Measurements from ENCODE around the gene PRKCA. TPM values are rescaled to one million over a fixed set of nuclear protein-coding genes. Genes with fewer than 3 reads are reported as not detected.

PRKCA gene
- total and polyA plus RNA-seq, 2 of the 13 experiments (the other 11 are each of a cell fraction or from before 2014, with no cell fraction given) = 18.5 to 21.5 TPM

GRCh38 chr17:66420961-66421371, 118.6 kb downstream of the PRKCA start:
- intact Hi-C loops (cut with micrococcal nuclease; ENCODE audit: unreplicated experiment) = no loop called here
- H3K27ac ChIP-seq (ENCODE audit: extremely low read length, insufficient read depth, low read length) = peak overlapping the region; percentile 24

More at GRCh38 chr17:66420961-66421371, 118.6 kb downstream of the PRKCA start:
- no peak for TF ChIP-seq ZNF382 (CRISPR knock-in tag; IDR thresholded peaks at IDR 0.05; ENCODE audit: borderline replicate concordance)
- TF ChIP-seq ZNF780A (CRISPR knock-in tag; IDR thresholded peaks at IDR 0.05) = no peak
- peak; percentile 8; the same call in 1 of the 2 replicates for TF ChIP-seq HNF4G (IDR thresholded peaks at IDR 0.05; ENCODE audit: borderline replicate concordance, low read depth, low read length)
- no peak for TF ChIP-seq HNF4G (CRISPR knock-in tag; IDR thresholded peaks at IDR 0.05; ENCODE audit: borderline replicate concordance, low read depth)
- peak; percentile 77; the same call in 1 of the 2 replicates for TF ChIP-seq CEBPB (IDR thresholded peaks at IDR 0.05; ENCODE audit: borderline replicate concordance, low read depth, low read length)
- TF ChIP-seq ZNF350 (CRISPR knock-in tag; IDR thresholded peaks at IDR 0.05; ENCODE audit: borderline replicate concordance, low read depth) = no peak
- no peak for TF ChIP-seq ZSCAN29 (CRISPR knock-in tag; conservative IDR thresholded peaks at IDR 0.05)
- TF ChIP-seq CEBPG (CRISPR knock-in tag; IDR thresholded peaks at IDR 0.05) = peak; percentile 64
- peak; percentile 89 for TF ChIP-seq ZSCAN22 (CRISPR knock-in tag; IDR thresholded peaks at IDR 0.05)
- peak; percentile 54; the same call in 1 of the 2 replicates for TF ChIP-seq ZBTB33 (CRISPR knock-in tag; IDR thresholded peaks at IDR 0.05)
- TF ChIP-seq ZNF644 (CRISPR knock-in tag; IDR thresholded peaks at IDR 0.05; ENCODE audit: low read depth) = peak; percentile 59; the same call in 1 of the 2 replicates
- peak; percentile 8 for TF ChIP-seq TEAD3 (CRISPR knock-in tag; optimal IDR thresholded peaks at IDR 0.05; ENCODE audit: borderline replicate concordance)
- 0 out of 2 replicates have a peak, but pooled peaks have one; percentile 38 for TF ChIP-seq ZMYM2 (CRISPR knock-in tag; IDR thresholded peaks at IDR 0.05)
- no peak for TF ChIP-seq ZNF766 (CRISPR knock-in tag; IDR thresholded peaks at IDR 0.05; ENCODE audit: borderline replicate concordance)
- BruUV-seq (replicated peaks) = no TSS peak
- Histone ChIP-seq H4K20me1 (ENCODE audit: insufficient read depth, low read length) (no peaks in the 10 kb centered on the region), H3K4me2 (ENCODE audit: low read depth, low read length) (no peak overlapping the region), H3K9ac (ENCODE audit: insufficient read depth, low read depth, low read length) (no peak overlapping the region), H3K4me3 (replicated peaks in 1 of 3; ENCODE audit: insufficient read depth in 1 of 3, low read depth in 2 of 3, low read length in 3 of 3) (no peak overlapping the region), H3K79me2 (ENCODE audit: insufficient read depth, low read length) (peaks cover 45% of the 10 kb centered on the region), H2AFZ (ENCODE audit: low read length) (no peak overlapping the region), H3K36me3 (replicated peaks in 1 of 2; ENCODE audit: control insufficient read depth in 1 of 2, insufficient read depth in 2 of 2, low read length in 2 of 2) (no peaks in the 10 kb centered on the region), H3K27me3 (ENCODE audit: control insufficient read depth in 1 of 2, insufficient read depth in 2 of 2, low read length in 2 of 2) (no peaks in the 10 kb centered on the region), H3K9me3 (ENCODE audit: low read length) (no peaks in the 10 kb centered on the region), H3K4me1 (ENCODE audit: insufficient read depth, low read length) (peaks cover 55% of the 10 kb centered on the region)
- ATAC-seq (no peak), DNase-seq (ENCODE audit: low spot score) (peak; percentile 55), FAIRE-seq (no peak)
- POLR2A ChIA-PET = interaction anchor here (1.0 to 1.2 kb wide), 2 partner anchors 40 to 116 kb away, joined by 3 to 5 read pairs; no protein-coding TSS in a partner anchor
- CTCF ChIA-PET (ENCODE audit: low intra/inter-chr PET ratio, low total read pairs) = no interaction called here
- in situ Hi-C loops (cut with HindIII; ENCODE audit: extremely low pct_ligation_motif_present, low pct_unique_long_range_greater_than_20kb) = no loop called here
- 89% methylated on average over 3 of the region's 3 CpGs for WGBS (ENCODE audit: low lambda C conversion rate)

All from HepG2 (cell line).